Endothelial cell of umbilical vein (primary cell): ENCODE measurements around the gene CARD19. TPM values are rescaled to one million over a fixed set of nuclear protein-coding genes. Genes with fewer than 3 reads are reported as not detected.

Experiments
- BruUV-seq: library from RNA; stranded (reverse); fragments of 400-500 nt; replicated peaks from 2 replicates; lab custom pipeline; 2021; lab: Mats Ljungman, UMichigan
- CTCF ChIA-PET: fragments of 300-600, 350-600 bp; sonication (Branson Sonifier 250); formaldehyde crosslinking; loops from one replicate; lab custom pipeline; 2021; ENCODE audit warnings: antibody characterized with exemption, inconsistent platforms; lab: Charles Lee
- POLR2A ChIA-PET: fragments of 300-600, 350-600 bp; sonication (Branson Sonifier 250); formaldehyde crosslinking; loops from one replicate; lab custom pipeline; 2021; ENCODE audit warnings: antibody characterized with exemption, inconsistent platforms; lab: Charles Lee
- DNase-seq: peaks from one replicate; pipeline ENCODE4 v3.0.0-alpha.2; 2011; ENCODE audit warnings: low read depth, low spot score
- FAIRE-seq: peaks from 2 replicates; lab custom pipeline; 2011; peaks lifted over from hg19 to GRCh38; lab: Jason Lieb, UNC
- H2AFZ ChIP-seq: 2 replicates; pipeline ENCODE4 v1.6.0; 2012; ENCODE audit warnings: low read depth, low read length, control low read depth, inconsistent platforms
- H3K27ac ChIP-seq: 2 replicates; pipeline ENCODE4 v1.5.1; 2011; ENCODE audit warnings: low read depth, mild to moderate bottlenecking, control low read depth, low read length, moderate library complexity; ENCODE audit not compliant: insufficient read depth
- H3K27me3 ChIP-seq, 2 experiments: 2 replicates each; pipeline versions ENCODE4 v1.6.0 to v1.6.1; 2011; ENCODE audit warnings: low read length in 2 of 2, mixed read lengths in 1 of 2; ENCODE audit not compliant: control insufficient read depth in 2 of 2, insufficient read depth in 2 of 2
- H3K36me3 ChIP-seq, 2 experiments: 2 replicates in 1 of 2; 3 replicates in 1 of 2; pipeline ENCODE4 v1.5.1; 2011; ENCODE audit warnings: low read length in 2 of 2, mild to moderate bottlenecking in 1 of 2, moderate library complexity in 1 of 2; ENCODE audit not compliant: control insufficient read depth in 2 of 2, insufficient read depth in 2 of 2; ENCODE audit errors: extremely low read depth in 1 of 2
- H3K4me1 ChIP-seq: 3 replicates; pipeline ENCODE4 v1.5.1; 2011; ENCODE audit warnings: mild to moderate bottlenecking, low read length; ENCODE audit not compliant: control insufficient read depth, insufficient read depth; ENCODE audit errors: extremely low read depth
- H3K4me2 ChIP-seq: 2 replicates; pipeline ENCODE4 v1.6.1; 2011; ENCODE audit warnings: low read length, control low read depth, mixed read lengths; ENCODE audit not compliant: insufficient read depth
- H3K4me3 ChIP-seq, 3 experiments: fragments of 200-600 bp in 1 of 3; sonication (generic), shearing (Covaris generic) in 1 of 3; replicated peaks in 1 of 3; 2 replicates each; pipeline ENCODE4 v1.5.1; 2011 to 2016; ENCODE audit warnings: control low read depth in 3 of 3, low read length in 3 of 3, mild to moderate bottlenecking in 2 of 3, inconsistent platforms in 1 of 3, low read depth in 1 of 3, moderate library complexity in 1 of 3; ENCODE audit not compliant: insufficient read depth in 1 of 3
- H3K79me2 ChIP-seq: 2 replicates; pipeline ENCODE4 v1.6.0; 2012; ENCODE audit warnings: low read length, inconsistent platforms; ENCODE audit not compliant: control insufficient read depth, insufficient read depth
- H3K9ac ChIP-seq: replicated peaks from 2 replicates; pipeline ENCODE3; 2011; ENCODE audit warnings: low read length, control low read depth; ENCODE audit not compliant: insufficient read depth; ENCODE audit errors: extremely low read depth
- H3K9me1 ChIP-seq: replicated peaks from 3 replicates; pipeline ENCODE4 v1.6.0; 2011; ENCODE audit warnings: mild to moderate bottlenecking, low read length; ENCODE audit not compliant: control insufficient read depth, insufficient read depth; ENCODE audit errors: extremely low read depth
- H3K9me3 ChIP-seq: replicated peaks from 2 replicates; pipeline ENCODE4 v1.5.1; 2012; ENCODE audit warnings: low read length, inconsistent platforms; ENCODE audit not compliant: control insufficient read depth, insufficient read depth
- H4K20me1 ChIP-seq: replicated peaks from 2 replicates; pipeline ENCODE3; 2011; ENCODE audit warnings: mild to moderate bottlenecking, low read length; ENCODE audit not compliant: control insufficient read depth, insufficient read depth; ENCODE audit errors: extremely low read depth
- EZH2 ChIP-seq: IDR thresholded peaks from 2 replicates; pipeline ENCODE4 v1.6.1; 2012; ENCODE audit warnings: borderline replicate concordance, low read depth, mild to moderate bottlenecking, moderate library complexity, low read length, inconsistent platforms; ENCODE audit not compliant: severe bottlenecking
- GATA2 ChIP-seq: IDR thresholded peaks from 2 replicates; pipeline ENCODE4 v1.7.0; 2011; ENCODE audit warnings: low read depth, mild to moderate bottlenecking, moderate library complexity, mixed read lengths, low read length; ENCODE audit not compliant: insufficient read length, insufficient read depth
- JUN ChIP-seq: IDR thresholded peaks from 2 replicates; pipeline ENCODE4 v1.6.1; 2011; ENCODE audit warnings: borderline replicate concordance, low read depth; ENCODE audit not compliant: insufficient read length, insufficient read depth
- MAX ChIP-seq: IDR thresholded peaks from 2 replicates; pipeline ENCODE4 v1.6.1; 2011; ENCODE audit not compliant: insufficient read depth, insufficient read length
- MYC ChIP-seq: IDR thresholded peaks from one replicate; pipeline ENCODE4 v1.6.1; 2011; ENCODE audit warnings: mild to moderate bottlenecking, low read depth, low read length
- dilution Hi-C: fragments of 300-500 bp; cut with MboI; formaldehyde crosslinking; loops from one replicate; pipeline ENCODE4 v1.15.0; 2019; ENCODE audit warnings: low sequenced_read_pairs; ENCODE audit not compliant: extremely low pct_ligation_motif_present
- intact Hi-C: fragments of 100-400 bp; cut with micrococcal nuclease; formaldehyde crosslinking; loops from one replicate; pipeline ENCODE4 v1.10.0; 2022
- polyA plus RNA-seq, 4 experiments: library from polyadenylated mRNA; depleted of rRNA in 3 of 4; stranded (reverse) in 3 of 4; unstranded in 1 of 4; fragments of >200 nt; gene quantifications; 2 replicates each; pipeline versions ENCODE4 v1.2.1 to v1.2.3, GENCODE V29; 2011 to 2012; ENCODE audit warnings: missing spikeins in 1 of 4
- total RNA-seq: library from RNA; stranded (reverse); gene quantifications from 2 replicates; pipeline ENCODE4 v1.2.3, GENCODE V29; 2021
- TF ChIP-seq, protein P1 (sequence below), 2 donors: IDR thresholded peaks; 1 replicate in 1 of 2; 2 replicates in 1 of 2; pipeline ENCODE4 v1.5.1; 2011; ENCODE audit warnings: low read length in 2 of 2, mild to moderate bottlenecking in 2 of 2, moderate library complexity in 2 of 2, control low read depth in 1 of 2, inconsistent platforms in 1 of 2, low read depth in 1 of 2; ENCODE audit not compliant: insufficient read depth in 1 of 2; ENCODE audit errors: extremely low read depth in 1 of 2

The CARD19 gene
- total and polyA plus RNA-seq, 2 donors (not counting 3 experiments of a cell fraction or from before 2014, with no cell fraction given), result 45.7 to 148 TPM

- DNase-seq, result no peak
- H4K20me1 ChIP-seq, result no peaks in the 10 kb centered on the region
- dilution Hi-C loops (no loop called here), intact Hi-C loops (no loop called here)
- POLR2A ChIA-PET, result no interaction called here
- CTCF ChIA-PET, result interaction anchor here (1.4 to 1.5 kb wide), 2 partner anchors 17 to 166 kb away, joined by 3 to 5 read pairs; no protein-coding TSS in a partner anchor
- H3K9me3 ChIP-seq, result no peaks in the 10 kb centered on the region
- no peaks in the 10 kb centered on the region for H3K9me1 ChIP-seq
- no peak overlapping the region for H3K4me2 ChIP-seq
- no peaks in the 10 kb centered on the region for H3K79me2 ChIP-seq
- no TSS peak for BruUV-seq
- H3K27me3 ChIP-seq, result no peaks in the 10 kb centered on the region
- TF ChIP-seq GATA2 (no peak), JUN (no peak), EZH2 (no peak), MYC (no peak), MAX (no peak)
- TF ChIP-seq, protein P1, sequence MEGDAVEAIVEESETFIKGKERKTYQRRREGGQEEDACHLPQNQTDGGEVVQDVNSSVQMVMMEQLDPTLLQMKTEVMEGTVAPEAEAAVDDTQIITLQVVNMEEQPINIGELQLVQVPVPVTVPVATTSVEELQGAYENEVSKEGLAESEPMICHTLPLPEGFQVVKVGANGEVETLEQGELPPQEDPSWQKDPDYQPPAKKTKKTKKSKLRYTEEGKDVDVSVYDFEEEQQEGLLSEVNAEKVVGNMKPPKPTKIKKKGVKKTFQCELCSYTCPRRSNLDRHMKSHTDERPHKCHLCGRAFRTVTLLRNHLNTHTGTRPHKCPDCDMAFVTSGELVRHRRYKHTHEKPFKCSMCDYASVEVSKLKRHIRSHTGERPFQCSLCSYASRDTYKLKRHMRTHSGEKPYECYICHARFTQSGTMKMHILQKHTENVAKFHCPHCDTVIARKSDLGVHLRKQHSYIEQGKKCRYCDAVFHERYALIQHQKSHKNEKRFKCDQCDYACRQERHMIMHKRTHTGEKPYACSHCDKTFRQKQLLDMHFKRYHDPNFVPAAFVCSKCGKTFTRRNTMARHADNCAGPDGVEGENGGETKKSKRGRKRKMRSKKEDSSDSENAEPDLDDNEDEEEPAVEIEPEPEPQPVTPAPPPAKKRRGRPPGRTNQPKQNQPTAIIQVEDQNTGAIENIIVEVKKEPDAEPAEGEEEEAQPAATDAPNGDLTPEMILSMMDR (IDR thresholded peaks at IDR 0.05; ENCODE audit: extremely low read depth in 1 of 2, insufficient read depth in 1 of 2, low read depth in 1 of 2, low read length in 2 of 2), result no peak
- H3K27ac ChIP-seq, result no peak overlapping the region
- FAIRE-seq, result no peak
- peaks cover 22% of the 10 kb centered on the region for H3K4me1 ChIP-seq
- H3K4me3 ChIP-seq, result no peak overlapping the region
- H2AFZ ChIP-seq, result no peak overlapping the region
- H3K36me3 ChIP-seq, result no peaks in the 10 kb centered on the region
- no peak overlapping the region for H3K9ac ChIP-seq
Observed at GRCh38 chr9:93137362-93137761, 41.3 kb downstream of the CARD19 start.
